Measurements from ENCODE around the gene ADAMTSL3.

DNA sequence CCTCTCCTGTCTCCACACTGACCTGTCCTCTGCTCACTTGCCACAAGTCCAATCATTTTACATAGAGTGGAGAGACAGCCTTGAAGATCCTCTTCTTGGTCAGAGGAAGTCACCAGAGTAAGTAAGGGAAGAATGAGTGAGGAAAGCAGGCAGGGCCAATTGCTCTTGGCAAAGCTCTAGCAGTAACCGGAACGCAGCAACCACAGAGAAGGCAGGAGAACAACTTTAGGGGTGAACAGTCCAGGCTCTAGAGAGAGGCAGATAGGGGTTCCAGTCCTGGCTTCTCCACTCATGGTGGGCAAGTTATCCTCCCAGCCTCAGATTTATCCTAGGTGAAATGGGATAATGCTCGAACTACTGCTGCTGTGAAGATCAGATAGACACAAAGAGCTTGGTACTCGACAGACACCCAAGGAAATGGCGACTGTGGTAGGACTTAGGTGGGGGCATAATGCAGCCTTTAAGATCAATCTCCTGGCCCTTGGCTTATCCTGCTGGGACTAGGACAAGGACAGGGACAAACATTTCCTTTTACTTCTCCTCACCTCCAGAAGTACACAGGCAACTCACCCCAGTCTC, 1.2 kb upstream of the ADAMTSL3 start:
- TF ChIP-seq POLR2AphosphoS5 (IDR thresholded peaks at IDR 0.05): no peak
- TF ChIP-seq, protein P1, sequence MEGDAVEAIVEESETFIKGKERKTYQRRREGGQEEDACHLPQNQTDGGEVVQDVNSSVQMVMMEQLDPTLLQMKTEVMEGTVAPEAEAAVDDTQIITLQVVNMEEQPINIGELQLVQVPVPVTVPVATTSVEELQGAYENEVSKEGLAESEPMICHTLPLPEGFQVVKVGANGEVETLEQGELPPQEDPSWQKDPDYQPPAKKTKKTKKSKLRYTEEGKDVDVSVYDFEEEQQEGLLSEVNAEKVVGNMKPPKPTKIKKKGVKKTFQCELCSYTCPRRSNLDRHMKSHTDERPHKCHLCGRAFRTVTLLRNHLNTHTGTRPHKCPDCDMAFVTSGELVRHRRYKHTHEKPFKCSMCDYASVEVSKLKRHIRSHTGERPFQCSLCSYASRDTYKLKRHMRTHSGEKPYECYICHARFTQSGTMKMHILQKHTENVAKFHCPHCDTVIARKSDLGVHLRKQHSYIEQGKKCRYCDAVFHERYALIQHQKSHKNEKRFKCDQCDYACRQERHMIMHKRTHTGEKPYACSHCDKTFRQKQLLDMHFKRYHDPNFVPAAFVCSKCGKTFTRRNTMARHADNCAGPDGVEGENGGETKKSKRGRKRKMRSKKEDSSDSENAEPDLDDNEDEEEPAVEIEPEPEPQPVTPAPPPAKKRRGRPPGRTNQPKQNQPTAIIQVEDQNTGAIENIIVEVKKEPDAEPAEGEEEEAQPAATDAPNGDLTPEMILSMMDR (IDR thresholded peaks at IDR 0.05): no peak
- TF ChIP-seq EP300 (IDR thresholded peaks at IDR 0.05; ENCODE audit: low read depth): no peak
- TF ChIP-seq POLR2A (IDR thresholded peaks at IDR 0.05): no peak

Measured in transverse colon (tissue), 4 donors.